OCI-LY3 (cell line): ENCODE measurements around the gene KIF3B.

Experiments
- CTCF ChIP-seq: fragments of 200-600, 300-600 bp; sonication (generic); IDR thresholded peaks from 2 replicates; pipeline ENCODE4 v1.5.1; 2014; ENCODE audit warnings: antibody characterized with exemption, low read length, low read depth
- EZH2phosphoT487 ChIP-seq: fragments of 200-600 bp; shearing (Covaris generic); IDR thresholded peaks from 2 replicates; pipeline ENCODE4 v1.6.1; 2018; ENCODE audit warnings: antibody characterized with exemption, mixed run types, low read depth

DNA sequence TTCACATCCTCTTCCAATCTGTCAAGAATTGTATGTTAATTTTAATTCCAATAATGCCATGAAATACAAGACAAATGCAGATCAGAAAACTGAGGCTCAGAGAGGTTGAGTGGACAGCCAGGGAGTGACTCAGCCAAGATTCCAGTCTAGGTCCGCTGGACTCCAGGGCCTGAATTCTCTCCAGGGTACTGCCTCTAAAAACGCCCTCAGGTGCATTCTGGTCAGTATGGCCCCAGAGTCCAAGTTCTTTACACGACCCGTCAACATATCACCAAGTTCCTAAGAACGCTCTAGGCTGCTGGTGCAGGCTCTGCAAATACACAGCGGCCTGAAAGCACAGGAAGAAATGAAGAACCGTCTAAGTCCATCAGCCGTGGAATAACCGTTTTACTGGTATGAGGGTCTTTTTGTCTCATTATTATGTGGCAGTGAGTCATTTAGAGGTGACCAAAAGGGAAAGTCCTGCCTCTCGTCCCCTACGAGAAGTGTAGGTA lies 80.0 kb downstream of the KIF3B start:
- no peak for TF ChIP-seq CTCF
- no peak for TF ChIP-seq EZH2phosphoT487
